HepG2 (cell line): ENCODE data around the gene ATP11A. TPM values are rescaled to one million over a fixed set of nuclear protein-coding genes. Genes with fewer than 3 reads are reported as not detected.

Experiments used
- ELF4 ChIP-seq: sonication (generic); formaldehyde crosslinking; IDR thresholded peaks from 2 replicates; pipeline ENCODE4 v1.5.0; 2020; ENCODE audit warnings: missing genetic modification reagents, mild to moderate bottlenecking, moderate library complexity, borderline replicate concordance
- ERF ChIP-seq: IDR thresholded peaks from 2 replicates; pipeline ENCODE4 v1.6.1; 2018; ENCODE audit warnings: missing biosample characterization, missing genetic modification reagents
- GPN1 ChIP-seq: sonication (generic); formaldehyde crosslinking; IDR thresholded peaks from 2 replicates; pipeline ENCODE4 v1.5.1; 2020; ENCODE audit warnings: missing genetic modification reagents, borderline replicate concordance
- HDAC1 ChIP-seq: sonication (generic); formaldehyde crosslinking; IDR thresholded peaks from 2 replicates; pipeline ENCODE4 v1.5.1; 2020; ENCODE audit warnings: mild to moderate bottlenecking, missing genetic modification reagents
- KDM1A ChIP-seq: IDR thresholded peaks from 2 replicates; pipeline ENCODE4 v1.6.1; 2016; ENCODE audit warnings: missing compliant biosample characterization
- MED1 ChIP-seq: sonication (generic); formaldehyde crosslinking; IDR thresholded peaks from 2 replicates; pipeline ENCODE4 v1.4.0; 2020; ENCODE audit warnings: missing genetic modification reagents
- MTF1 ChIP-seq: sonication (generic); formaldehyde crosslinking; IDR thresholded peaks from 2 replicates; pipeline ENCODE4 v1.5.0; 2020; ENCODE audit warnings: missing genetic modification reagents
- NFKB2 ChIP-seq: sonication (generic); formaldehyde crosslinking; IDR thresholded peaks from 2 replicates; pipeline ENCODE4 v1.4.0; 2020; ENCODE audit warnings: missing genetic modification reagents, borderline replicate concordance
- NKX3-1 ChIP-seq: sonication (generic); formaldehyde crosslinking; IDR thresholded peaks from 2 replicates; pipeline ENCODE4 v1.5.0; 2020; ENCODE audit warnings: missing genetic modification reagents
- RBFOX2 ChIP-seq: fragments of 200-400 bp; formaldehyde crosslinking; IDR thresholded peaks from 2 replicates; pipeline ENCODE4 v1.6.1; 2017; ENCODE audit warnings: low read depth, mild to moderate bottlenecking, low read length
- REPIN1 ChIP-seq: sonication (generic); formaldehyde crosslinking; IDR thresholded peaks from 2 replicates; pipeline ENCODE4 v1.8.0; 2022; ENCODE audit warnings: missing genetic modification reagents, low read depth, mild to moderate bottlenecking, borderline replicate concordance
- STAG1 ChIP-seq: sonication (generic); formaldehyde crosslinking; IDR thresholded peaks from 2 replicates; pipeline ENCODE4 v1.4.0; 2020; ENCODE audit warnings: missing genetic modification reagents
- XRCC5 ChIP-seq: fragments of 200-400 bp; formaldehyde crosslinking; optimal IDR thresholded peaks from 2 replicates; pipeline ENCODE3; 2017; ENCODE audit warnings: mild to moderate bottlenecking, low read length
- ZFP90 ChIP-seq: sonication (generic); formaldehyde crosslinking; IDR thresholded peaks from 2 replicates; pipeline ENCODE4 v1.8.0; 2022; ENCODE audit warnings: missing genetic modification reagents, mild to moderate bottlenecking, inconsistent platforms, borderline replicate concordance
- ZNF18 ChIP-seq: sonication (generic); formaldehyde crosslinking; IDR thresholded peaks from 2 replicates; pipeline ENCODE4 v1.8.0; 2022; ENCODE audit warnings: mild to moderate bottlenecking, missing genetic modification reagents; ENCODE audit not compliant: insufficient replicate concordance
- ZNF264 ChIP-seq: sonication (generic); formaldehyde crosslinking; IDR thresholded peaks from 2 replicates; pipeline ENCODE4 v1.4.0; 2020; ENCODE audit warnings: missing genetic modification reagents
- ZNF383 ChIP-seq: sonication (generic); formaldehyde crosslinking; IDR thresholded peaks from 2 replicates; pipeline ENCODE4 v1.4.0; 2020; ENCODE audit warnings: missing genetic modification reagents, mild to moderate bottlenecking, borderline replicate concordance
- ZNF605 ChIP-seq: sonication (generic); formaldehyde crosslinking; IDR thresholded peaks from 2 replicates; pipeline ENCODE4 v1.8.0; 2022; ENCODE audit warnings: mild to moderate bottlenecking, missing genetic modification reagents
- polyA plus RNA-seq, 8 experiments: library from polyadenylated mRNA; depleted of rRNA in 3 of 8; stranded (reverse) in 7 of 8; unstranded in 1 of 8; fragments of >200 nt; fragmentation: Illumina TruSeq in 4 of 8; extraction: Trizol in 4 of 8; gene quantifications; 2 replicates each; pipeline versions ENCODE4 v1.2.1 to v1.2.3, GENCODE V29; 2011 to 2016; ENCODE audit warnings: low read depth in 4 of 8, missing spikeins in 1 of 8, mixed read lengths in 1 of 8; ENCODE audit not compliant: insufficient read depth in 1 of 8
- total RNA-seq, 5 experiments: library from RNA; depleted of rRNA; stranded (reverse); fragments of >200 nt; fragmentation: Illumina TruSeq; extraction: Trizol; gene quantifications; 2 replicates each; pipeline ENCODE4 v1.2.3, GENCODE V29; 2016; ENCODE audit warnings: low read depth in 1 of 5
- TF ChIP-seq, protein P1 (sequence below): sonication (generic); formaldehyde crosslinking; IDR thresholded peaks from 2 replicates; pipeline ENCODE4 v1.5.0; 2020; ENCODE audit warnings: mild to moderate bottlenecking, missing genetic modification reagents
- TF ChIP-seq, protein P2 (sequence below): sonication (generic); formaldehyde crosslinking; IDR thresholded peaks from 2 replicates; pipeline ENCODE4 v1.5.1; 2020; ENCODE audit warnings: mild to moderate bottlenecking, missing genetic modification reagents, borderline replicate concordance

ATP11A gene
- total and polyA plus RNA-seq, 2 of the 13 experiments (the other 11 are each of a cell fraction or from before 2014, with no cell fraction given): 18.4 to 20.1 TPM

- TF ChIP-seq, protein P1, sequence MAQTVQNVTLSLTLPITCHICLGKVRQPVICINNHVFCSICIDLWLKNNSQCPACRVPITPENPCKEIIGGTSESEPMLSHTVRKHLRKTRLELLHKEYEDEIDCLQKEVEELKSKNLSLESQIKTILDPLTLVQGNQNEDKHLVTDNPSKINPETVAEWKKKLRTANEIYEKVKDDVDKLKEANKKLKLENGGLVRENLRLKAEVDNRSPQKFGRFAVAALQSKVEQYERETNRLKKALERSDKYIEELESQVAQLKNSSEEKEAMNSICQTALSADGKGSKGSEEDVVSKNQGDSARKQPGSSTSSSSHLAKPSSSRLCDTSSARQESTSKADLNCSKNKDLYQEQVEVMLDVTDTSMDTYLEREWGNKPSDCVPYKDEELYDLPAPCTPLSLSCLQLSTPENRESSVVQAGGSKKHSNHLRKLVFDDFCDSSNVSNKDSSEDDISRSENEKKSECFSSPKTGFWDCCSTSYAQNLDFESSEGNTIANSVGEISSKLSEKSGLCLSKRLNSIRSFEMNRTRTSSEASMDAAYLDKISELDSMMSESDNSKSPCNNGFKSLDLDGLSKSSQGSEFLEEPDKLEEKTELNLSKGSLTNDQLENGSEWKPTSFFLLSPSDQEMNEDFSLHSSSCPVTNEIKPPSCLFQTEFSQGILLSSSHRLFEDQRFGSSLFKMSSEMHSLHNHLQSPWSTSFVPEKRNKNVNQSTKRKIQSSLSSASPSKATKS: no peak
- TF ChIP-seq HDAC1 (CRISPR knock-in tag): peak; percentile 63
- TF ChIP-seq ZNF383 (CRISPR knock-in tag): no peak
- TF ChIP-seq KDM1A (CRISPR knock-in tag): no peak
- peak; percentile 79 for TF ChIP-seq STAG1 (CRISPR knock-in tag)
- TF ChIP-seq NFKB2 (CRISPR knock-in tag): no peak
- TF ChIP-seq NKX3-1: no peak
- TF ChIP-seq ELF4 (CRISPR knock-in tag): no peak
- TF ChIP-seq, protein P2, sequence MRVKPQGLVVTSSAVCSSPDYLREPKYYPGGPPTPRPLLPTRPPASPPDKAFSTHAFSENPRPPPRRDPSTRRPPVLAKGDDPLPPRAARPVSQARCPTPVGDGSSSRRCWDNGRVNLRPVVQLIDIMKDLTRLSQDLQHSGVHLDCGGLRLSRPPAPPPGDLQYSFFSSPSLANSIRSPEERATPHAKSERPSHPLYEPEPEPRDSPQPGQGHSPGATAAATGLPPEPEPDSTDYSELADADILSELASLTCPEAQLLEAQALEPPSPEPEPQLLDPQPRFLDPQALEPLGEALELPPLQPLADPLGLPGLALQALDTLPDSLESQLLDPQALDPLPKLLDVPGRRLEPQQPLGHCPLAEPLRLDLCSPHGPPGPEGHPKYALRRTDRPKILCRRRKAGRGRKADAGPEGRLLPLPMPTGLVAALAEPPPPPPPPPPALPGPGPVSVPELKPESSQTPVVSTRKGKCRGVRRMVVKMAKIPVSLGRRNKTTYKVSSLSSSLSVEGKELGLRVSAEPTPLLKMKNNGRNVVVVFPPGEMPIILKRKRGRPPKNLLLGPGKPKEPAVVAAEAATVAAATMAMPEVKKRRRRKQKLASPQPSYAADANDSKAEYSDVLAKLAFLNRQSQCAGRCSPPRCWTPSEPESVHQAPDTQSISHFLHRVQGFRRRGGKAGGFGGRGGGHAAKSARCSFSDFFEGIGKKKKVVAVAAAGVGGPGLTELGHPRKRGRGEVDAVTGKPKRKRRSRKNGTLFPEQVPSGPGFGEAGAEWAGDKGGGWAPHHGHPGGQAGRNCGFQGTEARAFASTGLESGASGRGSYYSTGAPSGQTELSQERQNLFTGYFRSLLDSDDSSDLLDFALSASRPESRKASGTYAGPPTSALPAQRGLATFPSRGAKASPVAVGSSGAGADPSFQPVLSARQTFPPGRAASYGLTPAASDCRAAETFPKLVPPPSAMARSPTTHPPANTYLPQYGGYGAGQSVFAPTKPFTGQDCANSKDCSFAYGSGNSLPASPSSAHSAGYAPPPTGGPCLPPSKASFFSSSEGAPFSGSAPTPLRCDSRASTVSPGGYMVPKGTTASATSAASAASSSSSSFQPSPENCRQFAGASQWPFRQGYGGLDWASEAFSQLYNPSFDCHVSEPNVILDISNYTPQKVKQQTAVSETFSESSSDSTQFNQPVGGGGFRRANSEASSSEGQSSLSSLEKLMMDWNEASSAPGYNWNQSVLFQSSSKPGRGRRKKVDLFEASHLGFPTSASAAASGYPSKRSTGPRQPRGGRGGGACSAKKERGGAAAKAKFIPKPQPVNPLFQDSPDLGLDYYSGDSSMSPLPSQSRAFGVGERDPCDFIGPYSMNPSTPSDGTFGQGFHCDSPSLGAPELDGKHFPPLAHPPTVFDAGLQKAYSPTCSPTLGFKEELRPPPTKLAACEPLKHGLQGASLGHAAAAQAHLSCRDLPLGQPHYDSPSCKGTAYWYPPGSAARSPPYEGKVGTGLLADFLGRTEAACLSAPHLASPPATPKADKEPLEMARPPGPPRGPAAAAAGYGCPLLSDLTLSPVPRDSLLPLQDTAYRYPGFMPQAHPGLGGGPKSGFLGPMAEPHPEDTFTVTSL (CRISPR knock-in tag): no peak
- TF ChIP-seq ZNF18 (CRISPR knock-in tag): peak; percentile 8
- no peak for TF ChIP-seq MED1
- TF ChIP-seq ERF (CRISPR knock-in tag): peak; percentile 34; the same call in 1 of the 2 replicates
- no peak for TF ChIP-seq MTF1 (CRISPR knock-in tag)
- TF ChIP-seq XRCC5: peak; percentile 87
- no peak for TF ChIP-seq REPIN1 (CRISPR knock-in tag)
- no peak for TF ChIP-seq RBFOX2
- no peak for TF ChIP-seq ZNF264 (CRISPR knock-in tag)
- no peak for TF ChIP-seq GPN1 (CRISPR knock-in tag)
- TF ChIP-seq ZNF605 (CRISPR knock-in tag): no peak; the same call in 1 of the 2 replicates
- TF ChIP-seq ZFP90 (CRISPR knock-in tag): 0 out of 2 replicates have a peak, but pooled peaks have one; percentile 18
Measured at GRCh38 chr13:112931028-112931934, 241.4 kb downstream of the ATP11A start (continued).
